GM19395 (cell line): ENCODE results near the gene GSAP.

Experiments
- ATAC-seq: cut with Tn5 transposase; IDR thresholded peaks from one replicate; pipeline ENCODE4 v1.9.1; 2021; ENCODE audit warnings: mild to moderate bottlenecking, moderate library complexity; ENCODE audit not compliant: unreplicated experiment

The GSAP gene

GRCh38 chr7:77409005-77409738 is 7.0 kb downstream of the GSAP start:
- no peak for ATAC-seq

GRCh38 chr7:77407906-77408305 is 8.2 kb downstream of the GSAP start:
- no peak for ATAC-seq

- ATAC-seq, result no peak
These were observed 9.7 kb downstream of the GSAP start for GRCh38 chr7:77406421-77406820.

- ATAC-seq, result no peak
These were observed 11.5 kb downstream of the GSAP start for GRCh38 chr7:77404641-77405040.

- ATAC-seq, result no peak
These were observed 12.2 kb downstream of the GSAP start for GRCh38 chr7:77403957-77404356.

- no peak for ATAC-seq
These were observed 13.3 kb downstream of the GSAP start for GRCh38 chr7:77402818-77403217.

GRCh38 chr7:77401002-77401401 is 15.1 kb downstream of the GSAP start:
- ATAC-seq, result no peak

GRCh38 chr7:77399816-77400215 is 16.3 kb downstream of the GSAP start:
- no peak for ATAC-seq

- ATAC-seq, result no peak
These were observed 19.1 kb downstream of the GSAP start for GRCh38 chr7:77396894-77397547.

- ATAC-seq, result no peak
These were observed 20.5 kb downstream of the GSAP start for GRCh38 chr7:77395626-77396025.

- ATAC-seq, result no peak
These were observed 22.2 kb downstream of the GSAP start for GRCh38 chr7:77393954-77394353.

GRCh38 chr7:77393261-77393660 is 22.9 kb downstream of the GSAP start:
- ATAC-seq, result peak; percentile 94

GRCh38 chr7:77391230-77391629 is 24.9 kb downstream of the GSAP start:
- peak; percentile 62 for ATAC-seq

GRCh38 chr7:77388055-77388641 is 28.0 kb downstream of the GSAP start:
- ATAC-seq, result no peak

GRCh38 chr7:77386165-77386822 is 29.9 kb downstream of the GSAP start:
- ATAC-seq, result no peak

GRCh38 chr7:77383333-77383740 is 32.8 kb downstream of the GSAP start:
- ATAC-seq, result no peak

- no peak for ATAC-seq
These were observed 33.6 kb downstream of the GSAP start for GRCh38 chr7:77382532-77382931.

GRCh38 chr7:77378584-77378983 is 37.6 kb downstream of the GSAP start:
- ATAC-seq, result no peak

GRCh38 chr7:77370606-77371005 is 45.5 kb downstream of the GSAP start:
- peak; percentile 70 for ATAC-seq

GRCh38 chr7:77368974-77369373 is 47.2 kb downstream of the GSAP start:
- ATAC-seq, result no peak

- ATAC-seq, result no peak
These were observed 48.2 kb downstream of the GSAP start for GRCh38 chr7:77367976-77368375.

- no peak for ATAC-seq
These were observed 53.2 kb downstream of the GSAP start for GRCh38 chr7:77362905-77363304.
